ENCODE data around the gene RASAL2.

RASAL2 gene

DNA sequence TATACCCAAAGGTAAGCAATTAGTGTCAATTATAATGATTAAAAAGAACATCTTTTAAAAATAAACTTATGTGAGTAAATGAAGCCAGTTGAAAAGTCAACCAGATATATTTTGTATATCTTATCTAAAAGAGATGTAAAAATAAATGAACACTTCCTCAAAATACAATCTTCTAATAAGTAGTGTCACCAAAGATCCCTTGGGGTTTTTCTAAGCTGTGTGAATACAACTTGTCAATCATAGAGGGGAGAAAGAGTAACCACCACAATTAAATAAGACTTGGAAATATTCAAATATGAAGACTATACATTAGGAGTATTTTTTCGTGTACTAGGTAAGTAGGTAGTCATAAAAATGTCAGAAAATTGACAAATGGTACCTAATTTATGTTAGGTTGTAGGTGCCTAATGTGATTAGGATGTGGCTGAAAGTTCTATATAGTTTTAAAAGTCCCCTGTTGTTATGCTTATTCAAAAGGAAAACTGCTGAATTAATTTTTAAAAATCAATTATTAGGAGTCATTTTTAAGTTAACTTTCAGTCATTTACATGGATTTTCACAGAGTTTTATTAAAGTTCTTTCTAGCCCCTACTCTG, 72.6 kb downstream of the RASAL2 start:
- in situ Hi-C loops (cut with HindIII; ENCODE audit: low sequenced_read_pairs), result no loop called here
- TF ChIP-seq, protein P1, sequence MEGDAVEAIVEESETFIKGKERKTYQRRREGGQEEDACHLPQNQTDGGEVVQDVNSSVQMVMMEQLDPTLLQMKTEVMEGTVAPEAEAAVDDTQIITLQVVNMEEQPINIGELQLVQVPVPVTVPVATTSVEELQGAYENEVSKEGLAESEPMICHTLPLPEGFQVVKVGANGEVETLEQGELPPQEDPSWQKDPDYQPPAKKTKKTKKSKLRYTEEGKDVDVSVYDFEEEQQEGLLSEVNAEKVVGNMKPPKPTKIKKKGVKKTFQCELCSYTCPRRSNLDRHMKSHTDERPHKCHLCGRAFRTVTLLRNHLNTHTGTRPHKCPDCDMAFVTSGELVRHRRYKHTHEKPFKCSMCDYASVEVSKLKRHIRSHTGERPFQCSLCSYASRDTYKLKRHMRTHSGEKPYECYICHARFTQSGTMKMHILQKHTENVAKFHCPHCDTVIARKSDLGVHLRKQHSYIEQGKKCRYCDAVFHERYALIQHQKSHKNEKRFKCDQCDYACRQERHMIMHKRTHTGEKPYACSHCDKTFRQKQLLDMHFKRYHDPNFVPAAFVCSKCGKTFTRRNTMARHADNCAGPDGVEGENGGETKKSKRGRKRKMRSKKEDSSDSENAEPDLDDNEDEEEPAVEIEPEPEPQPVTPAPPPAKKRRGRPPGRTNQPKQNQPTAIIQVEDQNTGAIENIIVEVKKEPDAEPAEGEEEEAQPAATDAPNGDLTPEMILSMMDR (IDR thresholded peaks at IDR 0.05; ENCODE audit: low read depth, low read length), result no peak
- H3K4me3 ChIP-seq (ENCODE audit: low read depth, low read length), result no peak overlapping the region
- DNase-seq (ENCODE audit: low read depth, low spot score), result no peak

DNA sequence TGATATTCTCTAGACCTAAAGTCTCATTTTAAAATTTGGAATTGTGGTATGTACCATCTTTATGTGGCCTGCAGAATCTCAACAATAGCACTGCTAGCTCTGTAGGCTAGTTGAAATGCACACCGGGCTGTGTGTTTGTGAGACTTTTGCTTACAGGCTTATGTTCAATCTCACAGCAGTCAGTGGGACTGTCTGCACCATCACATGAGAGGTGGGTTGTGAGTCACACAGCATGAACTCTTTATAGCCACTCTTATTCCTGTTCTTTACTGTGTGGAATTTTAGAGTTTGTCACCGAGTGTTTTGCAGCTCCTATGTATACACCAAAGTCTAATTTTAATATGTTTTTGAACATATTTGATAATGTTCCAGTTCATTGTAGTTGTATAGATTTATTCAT, 74.6 kb downstream of the RASAL2 start:
- TF ChIP-seq, protein P1 (IDR thresholded peaks at IDR 0.05; ENCODE audit: low read depth, low read length), result no peak
- in situ Hi-C loops (cut with HindIII; ENCODE audit: low sequenced_read_pairs), result no loop called here
- no peak overlapping the region for H3K4me3 ChIP-seq (ENCODE audit: low read depth, low read length)
- peak; percentile 70 for DNase-seq (ENCODE audit: low read depth, low spot score)

DNA sequence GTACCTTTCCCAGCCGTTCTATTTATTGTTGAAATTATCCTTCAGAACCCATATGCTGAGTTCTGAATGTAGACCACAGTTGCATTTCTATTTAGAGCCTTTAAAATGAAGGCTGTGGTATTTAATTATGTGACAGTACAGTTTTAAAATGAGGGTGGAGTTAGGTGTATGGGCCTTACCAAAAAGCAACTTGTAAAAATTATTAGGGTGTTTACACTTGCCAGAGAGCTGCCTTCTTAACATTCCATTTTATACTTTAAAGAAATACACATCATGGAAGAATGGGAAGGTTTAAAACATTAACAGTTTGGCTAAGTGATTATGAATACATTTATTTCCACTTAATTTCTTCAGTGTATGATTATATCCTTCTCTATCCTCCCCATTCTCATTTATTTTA, 75.7 kb downstream of the RASAL2 start:
- TF ChIP-seq, protein P1 (IDR thresholded peaks at IDR 0.05; ENCODE audit: low read depth, low read length), result no peak
- no peak for DNase-seq (ENCODE audit: low read depth, low spot score)
- in situ Hi-C loops (cut with HindIII; ENCODE audit: low sequenced_read_pairs), result no loop called here
- no peak overlapping the region for H3K4me3 ChIP-seq (ENCODE audit: low read depth, low read length)

DNA sequence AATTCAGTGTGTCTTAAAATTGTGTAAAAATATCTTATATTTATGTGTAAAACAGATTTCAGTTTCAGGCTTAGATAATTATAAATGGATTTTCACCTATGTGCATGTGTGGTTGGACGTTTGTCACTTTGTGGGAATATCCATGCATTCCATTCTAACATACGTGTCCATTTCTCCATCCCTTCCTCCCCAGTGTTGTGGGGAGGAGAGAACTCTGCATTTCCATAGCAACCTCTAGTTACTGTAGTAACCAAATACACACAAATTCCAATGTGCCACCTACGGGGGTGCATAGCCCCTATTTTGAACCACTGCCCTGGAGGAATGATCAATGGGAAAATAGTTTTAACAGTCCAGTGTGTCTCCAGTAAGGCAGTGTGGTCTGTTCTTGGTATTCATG, 79.0 kb downstream of the RASAL2 start:
- DNase-seq (ENCODE audit: low read depth, low spot score), result peak; percentile 58
- TF ChIP-seq, protein P1 (IDR thresholded peaks at IDR 0.05; ENCODE audit: low read depth, low read length), result no peak
- in situ Hi-C loops (cut with HindIII; ENCODE audit: low sequenced_read_pairs), result no loop called here
- no peak overlapping the region for H3K4me3 ChIP-seq (ENCODE audit: low read depth, low read length)

DNA sequence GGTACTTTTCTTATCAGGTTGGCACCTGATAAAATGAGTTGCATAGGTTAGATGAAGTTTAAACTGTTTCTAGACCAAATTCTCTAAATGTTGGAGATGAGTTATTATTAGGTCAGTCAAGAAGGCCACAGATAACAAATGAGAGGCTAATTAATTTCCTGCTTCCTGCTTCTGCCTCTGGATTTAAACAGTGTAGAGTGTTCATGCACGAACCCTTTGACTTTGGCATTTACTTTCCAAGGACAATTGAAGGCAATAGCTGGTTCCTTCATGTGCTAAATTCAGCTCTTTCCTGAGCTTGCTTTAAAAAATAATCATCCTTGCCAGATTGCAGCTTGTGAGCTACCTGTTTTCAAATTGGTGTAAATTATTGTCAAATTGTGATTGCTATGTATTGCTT, 80.6 kb downstream of the RASAL2 start:
- in situ Hi-C loops (cut with HindIII; ENCODE audit: low sequenced_read_pairs), result no loop called here
- H3K4me3 ChIP-seq (ENCODE audit: low read depth, low read length), result no peak overlapping the region
- DNase-seq (ENCODE audit: low read depth, low spot score), result no peak
- TF ChIP-seq, protein P1 (IDR thresholded peaks at IDR 0.05; ENCODE audit: low read depth, low read length), result no peak

DNA sequence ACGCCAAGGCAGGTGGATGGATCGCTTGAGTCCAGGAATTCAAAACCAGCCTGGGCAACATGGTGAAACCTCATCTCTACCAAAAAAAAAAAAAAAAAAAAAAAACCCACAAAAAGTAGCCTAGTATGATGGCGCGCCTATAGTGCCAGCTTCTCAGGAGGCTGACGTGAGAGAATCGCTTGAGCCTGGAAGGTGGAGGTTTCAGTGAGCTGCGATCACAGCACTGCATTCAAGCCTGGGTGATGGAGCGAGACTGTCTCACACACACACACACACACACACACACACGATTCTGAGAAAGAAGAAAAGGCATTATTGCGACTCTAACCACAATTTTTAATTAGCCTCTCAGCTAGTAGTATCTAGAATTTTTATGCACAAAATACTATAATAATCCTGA, 86.5 kb downstream of the RASAL2 start:
- in situ Hi-C loops (cut with HindIII; ENCODE audit: low sequenced_read_pairs), result no loop called here
- no peak for DNase-seq (ENCODE audit: low read depth, low spot score)
- TF ChIP-seq, protein P1 (IDR thresholded peaks at IDR 0.05; ENCODE audit: low read depth, low read length), result no peak
- no peak overlapping the region for H3K4me3 ChIP-seq (ENCODE audit: low read depth, low read length)

DNA sequence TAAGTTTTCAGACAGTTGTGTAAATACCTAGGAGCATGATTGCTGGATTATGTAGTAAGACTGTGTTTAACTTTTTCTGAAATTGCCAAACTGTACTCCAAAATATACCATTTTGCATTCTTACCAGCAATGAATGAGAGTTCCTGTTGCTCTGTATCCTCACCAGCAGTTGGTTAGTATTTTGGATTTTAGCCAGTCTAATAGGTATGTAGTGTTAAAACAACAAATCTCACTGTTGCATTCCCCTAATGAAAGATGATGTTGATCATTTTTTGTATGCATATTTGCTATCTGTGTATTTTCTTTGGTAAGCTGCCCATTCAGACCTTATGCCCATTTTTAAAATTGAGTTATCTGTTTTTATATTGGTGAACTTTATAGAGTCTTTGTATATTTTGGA, 89.9 kb downstream of the RASAL2 start:
- in situ Hi-C loops (cut with HindIII; ENCODE audit: low sequenced_read_pairs), result no loop called here
- TF ChIP-seq, protein P1 (IDR thresholded peaks at IDR 0.05; ENCODE audit: low read depth, low read length), result no peak

More for the DNA sequence above, 89.9 kb downstream of the RASAL2 start:
- no peak overlapping the region for H3K4me3 ChIP-seq (ENCODE audit: low read depth, low read length)
- no peak for DNase-seq (ENCODE audit: low read depth, low spot score)

Measured in astrocyte of the spinal cord (primary cell).